ENCODE measurements around the gene CSF2.

DNA sequence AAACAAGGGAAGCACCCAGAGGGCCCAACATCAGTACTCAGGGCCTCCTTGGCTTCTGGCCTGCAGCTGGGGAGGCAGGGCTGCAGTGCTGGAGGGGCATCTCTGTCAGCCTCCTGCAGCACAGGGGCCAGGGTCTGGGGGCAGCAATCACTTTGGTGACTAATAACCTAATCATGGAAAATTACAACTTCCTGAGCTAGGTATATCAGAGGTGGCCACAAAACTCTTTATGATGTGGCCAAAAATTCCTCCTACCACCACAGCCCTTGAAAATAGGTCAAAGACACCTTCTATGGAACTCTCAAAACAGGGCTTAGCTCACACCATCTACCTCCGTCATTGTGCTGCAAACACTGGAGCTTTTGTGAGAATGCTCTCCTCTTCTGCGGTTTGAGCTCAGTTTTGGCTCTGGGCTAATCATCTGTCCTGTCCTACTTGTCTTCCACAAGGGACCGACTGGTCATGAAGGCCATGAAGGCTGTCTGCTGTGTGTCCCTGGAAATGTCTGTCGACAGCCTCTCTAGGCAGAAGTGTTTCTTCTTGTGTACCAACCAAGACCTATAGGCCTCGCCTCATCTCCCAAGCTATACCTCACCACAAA, 28.6 kb downstream of the CSF2 start:
- no peak for TF ChIP-seq POLR2AphosphoS5 (IDR thresholded peaks at IDR 0.05; ENCODE audit: low read depth, low read length)
- TF ChIP-seq, protein P1, sequence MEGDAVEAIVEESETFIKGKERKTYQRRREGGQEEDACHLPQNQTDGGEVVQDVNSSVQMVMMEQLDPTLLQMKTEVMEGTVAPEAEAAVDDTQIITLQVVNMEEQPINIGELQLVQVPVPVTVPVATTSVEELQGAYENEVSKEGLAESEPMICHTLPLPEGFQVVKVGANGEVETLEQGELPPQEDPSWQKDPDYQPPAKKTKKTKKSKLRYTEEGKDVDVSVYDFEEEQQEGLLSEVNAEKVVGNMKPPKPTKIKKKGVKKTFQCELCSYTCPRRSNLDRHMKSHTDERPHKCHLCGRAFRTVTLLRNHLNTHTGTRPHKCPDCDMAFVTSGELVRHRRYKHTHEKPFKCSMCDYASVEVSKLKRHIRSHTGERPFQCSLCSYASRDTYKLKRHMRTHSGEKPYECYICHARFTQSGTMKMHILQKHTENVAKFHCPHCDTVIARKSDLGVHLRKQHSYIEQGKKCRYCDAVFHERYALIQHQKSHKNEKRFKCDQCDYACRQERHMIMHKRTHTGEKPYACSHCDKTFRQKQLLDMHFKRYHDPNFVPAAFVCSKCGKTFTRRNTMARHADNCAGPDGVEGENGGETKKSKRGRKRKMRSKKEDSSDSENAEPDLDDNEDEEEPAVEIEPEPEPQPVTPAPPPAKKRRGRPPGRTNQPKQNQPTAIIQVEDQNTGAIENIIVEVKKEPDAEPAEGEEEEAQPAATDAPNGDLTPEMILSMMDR (IDR thresholded peaks at IDR 0.05): no peak
- TF ChIP-seq, protein P2, sequence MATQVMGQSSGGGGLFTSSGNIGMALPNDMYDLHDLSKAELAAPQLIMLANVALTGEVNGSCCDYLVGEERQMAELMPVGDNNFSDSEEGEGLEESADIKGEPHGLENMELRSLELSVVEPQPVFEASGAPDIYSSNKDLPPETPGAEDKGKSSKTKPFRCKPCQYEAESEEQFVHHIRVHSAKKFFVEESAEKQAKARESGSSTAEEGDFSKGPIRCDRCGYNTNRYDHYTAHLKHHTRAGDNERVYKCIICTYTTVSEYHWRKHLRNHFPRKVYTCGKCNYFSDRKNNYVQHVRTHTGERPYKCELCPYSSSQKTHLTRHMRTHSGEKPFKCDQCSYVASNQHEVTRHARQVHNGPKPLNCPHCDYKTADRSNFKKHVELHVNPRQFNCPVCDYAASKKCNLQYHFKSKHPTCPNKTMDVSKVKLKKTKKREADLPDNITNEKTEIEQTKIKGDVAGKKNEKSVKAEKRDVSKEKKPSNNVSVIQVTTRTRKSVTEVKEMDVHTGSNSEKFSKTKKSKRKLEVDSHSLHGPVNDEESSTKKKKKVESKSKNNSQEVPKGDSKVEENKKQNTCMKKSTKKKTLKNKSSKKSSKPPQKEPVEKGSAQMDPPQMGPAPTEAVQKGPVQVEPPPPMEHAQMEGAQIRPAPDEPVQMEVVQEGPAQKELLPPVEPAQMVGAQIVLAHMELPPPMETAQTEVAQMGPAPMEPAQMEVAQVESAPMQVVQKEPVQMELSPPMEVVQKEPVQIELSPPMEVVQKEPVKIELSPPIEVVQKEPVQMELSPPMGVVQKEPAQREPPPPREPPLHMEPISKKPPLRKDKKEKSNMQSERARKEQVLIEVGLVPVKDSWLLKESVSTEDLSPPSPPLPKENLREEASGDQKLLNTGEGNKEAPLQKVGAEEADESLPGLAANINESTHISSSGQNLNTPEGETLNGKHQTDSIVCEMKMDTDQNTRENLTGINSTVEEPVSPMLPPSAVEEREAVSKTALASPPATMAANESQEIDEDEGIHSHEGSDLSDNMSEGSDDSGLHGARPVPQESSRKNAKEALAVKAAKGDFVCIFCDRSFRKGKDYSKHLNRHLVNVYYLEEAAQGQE (IDR thresholded peaks at IDR 0.05; ENCODE audit: insufficient read depth in 1 of 2, low read depth in 2 of 2, low read length in 1 of 2): no peak
- TF ChIP-seq TCF7L2 (IDR thresholded peaks at IDR 0.05; ENCODE audit: low read depth, low read length): no peak

Measured in Panc1 (cell line).